Duodenal mucosa (tissue), 2 donors: ENCODE measurements around the gene SNRK.
A peak's percentile ranks its signal among the peaks of the same experiment; 100 is the strongest.

Experiments
- H3K27ac ChIP-seq: one replicate; pipeline ENCODE4 v1.7.0; 2013; ENCODE audit warnings: low read depth, low read length
- H3K27me3 ChIP-seq, 2 donors: one replicate each; pipeline ENCODE4 v1.7.0; 2013; ENCODE audit warnings: low read length in 2 of 2, control low read depth in 1 of 2; ENCODE audit not compliant: insufficient read depth in 2 of 2, control insufficient read depth in 1 of 2
- H3K36me3 ChIP-seq, 2 donors: one replicate each; pipeline ENCODE4 v1.7.0; 2013; ENCODE audit warnings: low read length in 2 of 2, control low read depth in 1 of 2; ENCODE audit not compliant: insufficient read depth in 2 of 2, control insufficient read depth in 1 of 2
- H3K4me1 ChIP-seq, 2 donors: one replicate each; pipeline ENCODE4 v1.7.0; 2013; ENCODE audit warnings: low read length in 2 of 2, control low read depth in 1 of 2; ENCODE audit not compliant: insufficient read depth in 2 of 2, control insufficient read depth in 1 of 2
- H3K4me3 ChIP-seq, 2 donors: one replicate each; pipeline ENCODE4 v1.7.0; 2013; ENCODE audit warnings: low read length in 2 of 2, low read depth in 1 of 2
- H3K9ac ChIP-seq, 2 donors: one replicate each; pipeline ENCODE4 v1.7.0; 2013; ENCODE audit warnings: low read length in 2 of 2, low read depth in 1 of 2
- H3K9me3 ChIP-seq, 2 donors: one replicate each; pipeline ENCODE4 v1.7.0; 2013; ENCODE audit warnings: low read length in 2 of 2, control low read depth in 1 of 2; ENCODE audit not compliant: control insufficient read depth in 1 of 2

The SNRK gene

GRCh38 chr3:43288366-43288765 lies 2.0 kb downstream of the SNRK start:
- Histone ChIP-seq H3K27ac (peak overlapping the region; percentile 6), H3K4me3 (peak overlapping the region; percentile 85 to 94), H3K9me3 (no peaks in the 10 kb centered on the region), H3K27me3 (no peaks in the 10 kb centered on the region), H3K9ac (peak overlapping the region; percentile 93 to 97), H3K36me3 (peaks cover 0 to 10% of the 10 kb centered on the region in 2 donors), H3K4me1 (peaks cover 43 to 54% of the 10 kb centered on the region in 2 donors)

DNA sequence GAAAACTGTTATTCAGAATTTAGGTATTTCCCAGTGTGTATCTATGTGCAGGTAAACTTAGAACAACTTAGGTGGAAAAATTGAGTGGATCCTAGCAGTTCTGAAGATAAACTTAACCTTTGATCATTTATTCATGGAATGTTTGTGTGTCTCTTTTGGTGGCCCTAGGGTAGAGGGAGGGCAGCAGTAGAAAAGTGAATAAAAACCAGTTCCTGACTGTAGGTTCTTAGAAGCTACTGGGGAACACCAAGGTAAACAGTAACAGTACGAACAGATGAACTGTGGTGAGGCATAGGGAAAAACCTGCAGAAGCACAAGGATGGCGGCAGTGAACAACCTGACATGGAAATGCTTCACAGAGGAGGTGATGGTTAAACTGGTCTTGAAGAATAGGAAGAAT lies 2.5 kb downstream of the SNRK start:
- H3K36me3 ChIP-seq = peaks cover 0 to 10% of the 10 kb centered on the region in 2 donors
- peak overlapping the region; percentile 6 for H3K27ac ChIP-seq
- H3K9me3 ChIP-seq = no peaks in the 10 kb centered on the region
- peaks cover 45 to 54% of the 10 kb centered on the region in 2 donors for H3K4me1 ChIP-seq
- peak overlapping the region; percentile 93 to 97 for H3K9ac ChIP-seq
- H3K27me3 ChIP-seq = no peaks in the 10 kb centered on the region
- peak overlapping the region; percentile 85 to 94 for H3K4me3 ChIP-seq

DNA sequence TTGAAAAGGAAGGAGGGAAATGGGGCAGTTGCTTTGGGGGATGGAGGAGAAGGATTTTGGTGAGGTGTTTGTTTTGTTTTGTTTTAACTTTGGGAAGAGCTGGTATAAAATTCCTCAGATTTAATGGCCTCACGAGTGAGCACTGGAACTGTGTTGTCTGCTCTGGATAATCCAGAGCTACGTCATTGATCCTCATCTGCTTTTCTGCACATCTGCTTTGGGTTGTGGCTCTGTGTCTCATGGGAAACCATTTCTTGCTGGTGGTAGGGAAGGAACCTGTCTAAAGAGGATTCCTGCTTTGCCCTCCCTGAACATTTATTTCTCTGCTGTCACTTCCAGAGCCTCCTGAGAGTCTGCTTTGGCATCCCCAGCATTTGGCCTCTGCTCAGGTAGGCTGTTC lies 3.1 kb downstream of the SNRK start:
- Histone ChIP-seq H3K36me3 (peaks cover 0 to 10% of the 10 kb centered on the region in 2 donors), H3K4me1 (peaks cover 50 to 57% of the 10 kb centered on the region in 2 donors), H3K27ac (no peak overlapping the region), H3K4me3 (peak overlapping the region; percentile 85 to 94), H3K27me3 (no peaks in the 10 kb centered on the region), H3K9ac (peak overlapping the region; percentile 29 to 93), H3K9me3 (no peaks in the 10 kb centered on the region)

- peaks cover 0 to 10% of the 10 kb centered on the region in 2 donors for H3K36me3 ChIP-seq
- H3K27me3 ChIP-seq = no peaks in the 10 kb centered on the region
- no peaks in the 10 kb centered on the region for H3K9me3 ChIP-seq
- H3K4me1 ChIP-seq = peaks cover 56 to 62% of the 10 kb centered on the region in 2 donors
- peak overlapping the region in 1 of 2 donors; percentile 8 for H3K9ac ChIP-seq
- H3K27ac ChIP-seq = no peak overlapping the region
- H3K4me3 ChIP-seq = peak overlapping the region; percentile 19 to 85
Observed at GRCh38 chr3:43289841-43290470, 3.6 kb downstream of the SNRK start.

- peaks cover 0 to 10% of the 10 kb centered on the region in 2 donors for H3K36me3 ChIP-seq
- no peak overlapping the region for H3K9ac ChIP-seq
- peaks cover 65 to 70% of the 10 kb centered on the region in 2 donors for H3K4me1 ChIP-seq
- peak overlapping the region; percentile 2 to 4 for H3K4me3 ChIP-seq
- H3K27ac ChIP-seq = no peak overlapping the region
- H3K27me3 ChIP-seq = no peaks in the 10 kb centered on the region
- no peaks in the 10 kb centered on the region for H3K9me3 ChIP-seq
Observed at GRCh38 chr3:43290956-43291355, 4.6 kb downstream of the SNRK start.

- Histone ChIP-seq H3K4me1 (peaks cover 69 to 75% of the 10 kb centered on the region in 2 donors), H3K4me3 (no peak overlapping the region), H3K27ac (no peak overlapping the region), H3K9ac (no peak overlapping the region), H3K27me3 (no peaks in the 10 kb centered on the region), H3K9me3 (no peaks in the 10 kb centered on the region), H3K36me3 (peaks cover 0 to 10% of the 10 kb centered on the region in 2 donors)
Observed at GRCh38 chr3:43291546-43291945, 5.2 kb downstream of the SNRK start.

DNA sequence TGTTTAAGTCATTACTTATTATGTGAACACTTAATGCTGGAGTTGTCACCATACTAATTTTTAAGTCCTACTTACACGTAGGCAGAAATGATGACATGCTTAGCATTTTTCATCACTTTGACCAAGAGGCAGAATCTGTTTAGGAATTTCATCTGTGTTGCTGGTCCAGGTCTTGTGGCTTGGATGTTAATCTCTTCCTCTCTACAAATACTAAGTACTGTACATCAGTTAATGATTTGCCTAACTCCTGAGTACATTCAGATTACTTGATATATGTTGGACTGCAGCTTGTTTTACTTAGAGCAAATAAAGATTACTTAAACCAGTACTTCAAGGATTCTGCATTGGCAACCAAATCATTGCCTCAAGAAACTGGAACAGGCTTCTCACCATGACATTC lies 8.6 kb downstream of the SNRK start:
- H3K27ac ChIP-seq = no peak overlapping the region
- no peaks in the 10 kb centered on the region for H3K9me3 ChIP-seq
- H3K9ac ChIP-seq = no peak overlapping the region
- H3K4me1 ChIP-seq = peaks cover 65 to 76% of the 10 kb centered on the region in 2 donors
- peaks cover 0 to 12% of the 10 kb centered on the region in 2 donors for H3K36me3 ChIP-seq
- H3K4me3 ChIP-seq = no peak overlapping the region
- H3K27me3 ChIP-seq = no peaks in the 10 kb centered on the region

DNA sequence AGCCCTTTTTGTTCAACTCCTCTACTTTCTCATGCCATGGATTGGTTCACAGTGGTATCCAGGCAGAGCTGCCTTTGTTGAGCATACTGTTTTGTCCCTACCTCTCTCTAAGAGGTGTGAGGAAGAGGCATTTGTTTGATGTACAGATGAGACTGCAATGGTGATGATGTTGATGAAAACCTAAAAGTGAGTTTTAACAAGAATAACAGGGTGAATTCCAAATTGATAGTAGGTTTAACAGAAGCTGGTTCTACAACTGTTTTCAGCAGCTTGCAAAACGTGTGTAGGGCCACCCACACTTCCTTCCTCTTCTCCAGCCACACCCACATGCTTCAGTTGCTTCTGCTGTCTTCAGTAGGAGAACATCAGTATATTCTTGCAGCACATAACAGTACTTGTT lies 10.2 kb downstream of the SNRK start:
- H3K4me1 ChIP-seq = peaks cover 49 to 60% of the 10 kb centered on the region in 2 donors
- peaks cover 0 to 8% of the 10 kb centered on the region in 2 donors for H3K36me3 ChIP-seq
- no peaks in the 10 kb centered on the region for H3K27me3 ChIP-seq
- H3K9me3 ChIP-seq = no peaks in the 10 kb centered on the region
- no peak overlapping the region for H3K27ac ChIP-seq
- H3K9ac ChIP-seq = no peak overlapping the region
- peak overlapping the region in 1 of 2 donors; percentile 1 for H3K4me3 ChIP-seq

DNA sequence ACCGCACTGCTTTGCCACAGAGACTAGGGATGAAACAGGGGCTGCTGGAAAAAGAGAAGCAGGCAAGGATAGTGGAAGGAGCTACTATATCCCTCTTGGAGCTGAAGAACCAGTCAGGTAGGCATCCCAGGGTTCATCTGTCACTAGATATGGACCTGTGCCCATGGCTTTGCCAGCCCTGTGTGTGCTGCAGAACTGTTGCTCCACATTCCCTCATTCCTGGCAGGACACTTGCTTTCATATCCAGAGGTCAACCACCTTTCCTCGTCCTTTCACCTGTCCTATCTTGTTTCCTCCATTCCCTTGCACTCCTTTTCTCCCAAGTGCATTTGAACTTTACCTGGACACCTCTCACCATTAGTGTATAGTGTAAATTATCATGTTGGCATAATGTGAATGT lies 12.0 kb downstream of the SNRK start:
- no peaks in the 10 kb centered on the region for H3K27me3 ChIP-seq
- no peak overlapping the region for H3K27ac ChIP-seq
- H3K4me1 ChIP-seq = peaks cover 36 to 47% of the 10 kb centered on the region in 2 donors
- H3K9ac ChIP-seq = no peak overlapping the region
- H3K36me3 ChIP-seq = peaks cover 5 to 6% of the 10 kb centered on the region in 2 donors
- peak overlapping the region in 1 of 2 donors; percentile 22 for H3K4me3 ChIP-seq
- no peaks in the 10 kb centered on the region for H3K9me3 ChIP-seq

DNA sequence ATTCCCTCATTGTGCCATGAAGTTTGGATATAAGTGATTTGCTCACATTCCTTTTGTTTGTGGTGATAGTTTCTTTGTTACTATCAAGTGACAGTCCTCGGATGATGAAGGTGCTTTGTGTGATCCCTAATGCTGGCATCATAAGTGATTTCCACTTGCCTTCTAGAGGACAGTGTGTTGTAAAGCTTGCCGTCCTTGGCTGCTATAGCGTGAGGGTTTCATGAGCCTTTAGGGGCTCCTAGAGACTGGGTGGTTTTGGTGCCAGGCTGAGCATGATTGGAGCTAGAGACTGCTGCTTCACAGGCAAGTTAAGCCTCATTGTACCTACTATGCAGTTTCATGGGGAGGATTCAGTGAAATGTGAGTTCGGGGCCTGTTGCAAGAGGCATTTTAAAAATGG lies 12.4 kb downstream of the SNRK start:
- H3K27ac ChIP-seq = no peak overlapping the region
- peaks cover 36 to 46% of the 10 kb centered on the region in 2 donors for H3K4me1 ChIP-seq
- no peak overlapping the region for H3K4me3 ChIP-seq
- H3K27me3 ChIP-seq = no peaks in the 10 kb centered on the region
- H3K9me3 ChIP-seq = no peaks in the 10 kb centered on the region
- H3K36me3 ChIP-seq = peaks cover 9 to 10% of the 10 kb centered on the region in 2 donors
- no peak overlapping the region for H3K9ac ChIP-seq
